HEK293 (cell line): Measurements from ENCODE around the gene PTBP2.

ENCODE experiments used
- KLF10 ChIP-seq: fragments of 450-650 bp; IDR thresholded peaks from 2 replicates; pipeline ENCODE4 v1.5.1; 2018; ENCODE audit warnings: missing biosample characterization, mild to moderate bottlenecking, missing genetic modification characterization
- YY1 ChIP-seq: fragments of 450-650 bp; formaldehyde crosslinking; IDR thresholded peaks from 2 replicates; pipeline ENCODE4 v1.5.1; 2018; ENCODE audit warnings: missing biosample characterization, missing genetic modification characterization
- ZBTB21 ChIP-seq: fragments of 450-650 bp; formaldehyde crosslinking; IDR thresholded peaks from 2 replicates; pipeline ENCODE4 v1.5.1; 2017; ENCODE audit warnings: missing biosample characterization, missing genetic modification characterization
- ZBTB49 ChIP-seq: fragments of 450-650 bp; formaldehyde crosslinking; IDR thresholded peaks from 2 replicates; pipeline ENCODE4 v1.5.1; 2016; ENCODE audit warnings: missing biosample characterization, missing genetic modification characterization, low read depth
- ZNF121 ChIP-seq: fragments of 450-650 bp; formaldehyde crosslinking; IDR thresholded peaks from 2 replicates; pipeline ENCODE4 v1.5.1; 2016; ENCODE audit warnings: missing biosample characterization, missing genetic modification characterization
- ZNF354C ChIP-seq: fragments of 450-650 bp; formaldehyde crosslinking; IDR thresholded peaks from 2 replicates; pipeline ENCODE4 v1.5.1; 2016; ENCODE audit warnings: missing biosample characterization, missing genetic modification characterization, low read depth, borderline replicate concordance

DNA sequence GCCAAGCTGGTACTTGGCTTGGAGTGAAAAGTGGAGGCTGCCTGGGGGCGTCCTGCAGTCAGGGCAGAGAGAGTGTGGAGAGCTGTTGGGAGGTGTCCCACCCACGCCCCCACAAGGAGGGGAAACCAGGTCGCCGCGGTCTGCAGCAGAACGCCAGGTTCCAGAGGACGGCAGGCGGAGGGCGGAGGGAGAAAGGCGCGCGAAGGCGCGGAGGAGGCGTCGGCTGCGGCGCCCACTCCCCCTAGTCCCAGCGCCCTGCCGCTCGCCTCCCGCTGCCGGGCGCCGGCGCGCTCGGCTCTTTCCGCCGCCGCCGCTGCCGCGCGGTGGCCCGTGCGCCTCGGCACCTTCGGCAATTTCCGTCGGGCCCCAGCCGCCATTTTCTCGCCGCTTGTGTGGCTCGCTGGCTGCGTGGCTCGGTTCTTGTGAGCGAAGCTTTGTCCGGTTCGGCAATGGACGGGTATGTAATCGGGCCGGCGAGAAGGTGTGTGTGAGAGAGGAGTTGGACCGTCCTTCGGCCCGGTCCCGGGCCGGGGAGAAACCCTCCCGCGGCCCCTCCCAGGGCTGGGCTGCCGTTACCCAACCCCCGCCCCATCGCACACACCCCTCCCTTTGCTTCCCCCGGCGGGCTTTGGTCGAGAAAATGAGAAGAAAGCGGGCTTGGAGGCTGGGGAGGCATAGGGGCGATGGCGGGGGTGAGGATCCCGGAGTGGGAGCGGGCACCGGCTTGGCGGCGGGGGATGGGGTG lies at the start of gene PTBP2:
- TF ChIP-seq YY1 (tag by site-specific recombination) (peak; percentile 64; the same call in 1 of the 2 replicates), ZNF121 (tag by site-specific recombination) (no peak), ZBTB21 (tag by site-specific recombination) (no peak), ZNF354C (tag by site-specific recombination) (no peak), ZBTB49 (tag by site-specific recombination) (no peak), KLF10 (tag by site-specific recombination) (peak; percentile 76; the same call in 1 of the 2 replicates)
